PC-3 (cell line): ENCODE data around the gene EIF2S2.

Experiments
- EZH2 ChIP-seq: fragments of 300-600 bp; sonication (generic); IDR thresholded peaks from one replicate; pipeline ENCODE4 v1.6.1; 2017; ENCODE audit warnings: antibody characterized with exemption, mild to moderate bottlenecking, low read length; ENCODE audit not compliant: unreplicated experiment
- TF ChIP-seq, protein P1 (sequence below): fragments of 300-600 bp; sonication (generic); conservative IDR thresholded peaks from 2 replicates; pipeline ENCODE4 v1.5.1; 2017; ENCODE audit warnings: antibody characterized with exemption, low read depth, mild to moderate bottlenecking, low read length

DNA sequence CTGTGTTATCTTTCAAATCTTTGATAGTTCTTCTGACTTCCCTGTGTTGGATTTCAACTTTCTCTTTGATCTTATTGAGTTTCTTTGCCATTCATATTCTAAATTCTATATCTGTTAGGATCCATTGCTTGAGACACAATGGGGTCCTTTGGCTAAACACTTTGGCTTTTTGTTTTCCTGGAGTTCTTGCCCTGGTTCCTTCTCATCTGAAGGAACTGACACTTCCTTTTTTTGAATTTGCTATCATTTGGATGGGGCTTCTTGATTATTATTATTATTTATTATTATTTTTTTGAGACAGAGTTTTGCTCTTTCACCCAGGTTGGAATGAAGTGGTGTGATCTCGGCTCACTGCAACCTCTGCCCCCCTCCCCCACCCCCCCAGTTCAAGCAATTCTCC, 30.1 kb upstream of the EIF2S2 start:
- TF ChIP-seq, protein P1, sequence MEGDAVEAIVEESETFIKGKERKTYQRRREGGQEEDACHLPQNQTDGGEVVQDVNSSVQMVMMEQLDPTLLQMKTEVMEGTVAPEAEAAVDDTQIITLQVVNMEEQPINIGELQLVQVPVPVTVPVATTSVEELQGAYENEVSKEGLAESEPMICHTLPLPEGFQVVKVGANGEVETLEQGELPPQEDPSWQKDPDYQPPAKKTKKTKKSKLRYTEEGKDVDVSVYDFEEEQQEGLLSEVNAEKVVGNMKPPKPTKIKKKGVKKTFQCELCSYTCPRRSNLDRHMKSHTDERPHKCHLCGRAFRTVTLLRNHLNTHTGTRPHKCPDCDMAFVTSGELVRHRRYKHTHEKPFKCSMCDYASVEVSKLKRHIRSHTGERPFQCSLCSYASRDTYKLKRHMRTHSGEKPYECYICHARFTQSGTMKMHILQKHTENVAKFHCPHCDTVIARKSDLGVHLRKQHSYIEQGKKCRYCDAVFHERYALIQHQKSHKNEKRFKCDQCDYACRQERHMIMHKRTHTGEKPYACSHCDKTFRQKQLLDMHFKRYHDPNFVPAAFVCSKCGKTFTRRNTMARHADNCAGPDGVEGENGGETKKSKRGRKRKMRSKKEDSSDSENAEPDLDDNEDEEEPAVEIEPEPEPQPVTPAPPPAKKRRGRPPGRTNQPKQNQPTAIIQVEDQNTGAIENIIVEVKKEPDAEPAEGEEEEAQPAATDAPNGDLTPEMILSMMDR: no peak
- TF ChIP-seq EZH2: no peak
